ENCODE results near the gene CDHR5.

CDHR5 gene

DNA sequence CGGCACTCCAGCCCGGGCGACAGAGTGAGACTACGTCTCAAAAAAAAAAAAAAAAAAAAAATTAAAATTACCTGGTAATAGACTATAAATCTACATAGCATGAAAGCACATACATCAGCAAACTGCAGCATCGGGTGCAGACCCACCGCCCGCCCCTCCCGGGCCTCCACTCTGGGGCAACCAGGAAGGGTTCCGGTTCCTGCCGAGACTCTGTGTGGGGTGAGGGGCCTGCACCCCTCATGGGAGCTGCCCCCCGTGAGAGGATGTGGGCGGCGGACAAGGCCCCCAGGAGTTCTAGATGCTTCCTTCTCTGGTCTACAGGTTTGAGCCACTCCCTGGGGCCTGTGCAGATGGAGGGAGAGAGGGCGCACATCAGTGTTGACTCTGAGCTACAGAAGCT is 21.5 kb upstream of the CDHR5 start:
- no peak for DNase-seq (ENCODE audit: low spot score)

DNA sequence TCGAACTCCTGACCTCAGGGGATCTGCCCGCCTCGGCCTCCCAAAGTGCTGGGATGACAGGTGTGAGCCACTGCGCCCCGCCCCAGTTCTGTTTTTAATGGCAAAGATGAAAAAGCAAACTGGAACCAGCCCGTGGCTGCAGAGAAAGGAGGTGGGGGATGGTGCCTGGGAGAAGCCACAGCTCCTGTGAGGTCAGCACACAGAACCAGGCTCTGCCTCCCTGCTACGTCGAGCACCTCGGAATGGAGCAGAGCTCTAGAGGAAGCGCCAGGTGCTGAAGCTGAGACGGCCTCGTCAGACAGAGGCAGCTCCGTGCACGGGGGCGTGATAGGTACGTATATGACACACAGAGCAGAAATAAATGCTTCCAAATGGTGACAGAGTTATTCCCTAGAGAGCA is 20.8 kb upstream of the CDHR5 start:
- DNase-seq (ENCODE audit: low spot score) = no peak

DNA sequence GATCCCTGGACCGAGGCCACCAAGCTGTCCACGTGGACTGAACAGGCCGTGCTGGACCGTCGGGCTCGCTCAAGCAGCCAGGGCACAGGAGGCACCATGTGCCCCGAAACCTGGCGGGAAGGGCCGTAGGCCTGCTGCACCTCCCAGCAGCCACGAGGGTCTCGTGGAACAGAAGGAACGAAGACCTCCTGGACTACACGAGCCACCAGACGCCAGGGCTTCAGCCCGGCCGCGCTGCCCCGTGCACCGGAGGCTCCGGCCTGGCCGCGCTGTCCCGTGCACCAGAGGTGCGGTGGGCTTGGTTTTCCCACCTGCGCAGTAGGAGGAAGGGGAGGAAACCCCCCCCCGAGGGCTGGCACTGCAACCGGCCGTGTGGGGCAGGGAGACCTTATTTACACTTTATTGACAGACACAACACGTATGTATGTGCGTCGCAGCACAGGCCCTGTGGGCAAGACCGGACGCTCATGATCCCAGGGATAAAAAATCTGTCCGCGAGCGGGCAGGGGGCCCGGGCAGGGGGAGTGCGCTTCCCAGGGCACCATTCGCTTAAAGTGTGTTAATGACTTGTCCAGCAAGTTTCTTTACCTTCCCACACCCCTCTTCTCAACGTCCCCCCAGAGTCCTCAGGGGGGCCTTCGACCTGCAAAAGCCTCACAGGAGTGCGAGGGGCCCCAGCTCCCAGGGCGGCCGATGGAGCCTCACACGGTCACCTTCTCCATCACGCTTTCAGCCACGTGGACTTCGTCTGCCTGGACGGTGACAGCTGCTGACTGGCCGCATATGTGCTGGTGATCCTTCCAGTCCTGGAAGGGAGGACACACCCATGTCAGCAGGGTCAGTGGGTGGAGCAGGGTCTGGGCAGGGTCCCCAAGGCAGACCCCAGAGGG is 19.3 kb upstream of the CDHR5 start:
- no peak for DNase-seq (ENCODE audit: low spot score)

DNA sequence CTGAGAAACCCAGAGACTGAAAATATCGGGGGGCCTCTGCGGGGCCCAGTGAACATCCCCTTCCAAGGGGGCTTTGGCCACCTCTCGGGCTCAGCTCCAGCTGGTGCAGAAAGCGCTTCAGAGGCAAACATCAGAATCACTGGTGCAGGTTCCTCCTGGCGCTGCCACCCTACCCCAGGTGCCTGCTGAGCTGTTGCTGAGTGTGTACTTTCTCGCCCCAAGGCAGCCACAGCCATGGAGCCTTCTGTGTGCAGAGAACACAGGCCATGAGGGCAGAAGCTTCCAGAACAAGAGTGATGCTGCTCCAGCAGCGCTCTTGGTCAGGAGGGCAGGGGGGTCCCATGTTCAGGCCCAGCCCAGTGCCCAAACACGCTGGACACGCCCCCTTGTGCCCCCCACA is 18.6 kb upstream of the CDHR5 start:
- DNase-seq (ENCODE audit: low spot score) = no peak

DNA sequence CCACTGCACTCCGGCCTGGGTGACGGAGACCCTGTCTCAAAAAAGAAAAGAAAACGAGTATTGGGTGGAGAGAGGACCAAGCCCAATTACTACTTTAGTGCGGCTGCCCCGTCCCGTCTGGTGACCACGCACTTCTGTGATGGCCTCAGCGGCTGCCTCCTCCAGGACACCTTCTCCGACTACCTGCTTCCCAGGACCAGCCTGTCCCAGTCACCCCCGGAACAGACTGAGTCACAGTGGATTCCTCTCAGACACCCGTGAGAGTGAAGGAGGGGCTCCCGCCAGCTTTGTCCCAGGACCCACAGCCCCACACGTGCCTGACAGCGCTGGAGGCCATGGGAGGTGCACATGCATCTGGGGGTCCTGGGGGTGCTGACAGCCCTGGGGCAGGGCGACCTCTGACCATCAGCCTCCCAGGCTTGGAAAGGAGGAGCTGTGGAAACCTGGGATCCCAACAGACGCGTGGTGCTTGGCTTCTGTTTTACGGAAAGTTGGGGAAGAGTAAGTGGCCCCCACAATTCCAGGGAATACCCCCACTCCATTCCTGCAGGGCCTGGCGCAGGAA is 17.1 kb upstream of the CDHR5 start:
- DNase-seq (ENCODE audit: low spot score) = no peak

DNA sequence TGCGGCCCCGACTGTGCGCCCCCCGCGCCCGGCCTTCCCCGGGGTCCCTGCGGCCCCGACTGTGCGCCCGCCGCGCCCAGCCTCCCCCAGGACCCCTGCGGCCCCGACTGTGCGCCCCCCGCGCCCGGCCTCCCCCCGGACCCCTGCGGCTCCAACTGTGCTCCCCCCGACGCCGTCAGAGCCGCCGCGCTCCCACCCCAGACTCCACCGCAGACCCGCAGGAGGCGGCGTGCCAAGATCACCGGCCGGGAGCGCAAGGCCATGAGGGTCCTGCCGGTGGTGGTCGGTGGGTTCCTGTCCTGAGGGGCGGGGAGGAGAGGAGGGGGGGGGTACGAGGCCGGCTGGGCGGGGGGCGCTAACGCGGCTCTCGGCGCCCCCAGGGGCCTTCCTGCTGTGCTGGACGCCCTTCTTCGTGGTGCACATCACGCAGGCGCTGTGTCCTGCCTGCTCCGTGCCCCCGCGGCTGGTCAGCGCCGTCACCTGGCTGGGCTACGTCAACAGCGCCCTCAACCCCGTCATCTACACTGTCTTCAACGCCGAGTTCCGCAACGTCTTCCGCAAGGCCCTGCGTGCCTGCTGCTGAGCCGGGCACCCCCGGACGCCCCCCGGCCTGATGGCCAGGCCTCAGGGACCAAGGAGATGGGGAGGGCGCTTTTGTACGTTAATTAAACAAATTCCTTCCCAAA is 15.4 kb upstream of the CDHR5 start:
- no peak for DNase-seq (ENCODE audit: low spot score)

DNA sequence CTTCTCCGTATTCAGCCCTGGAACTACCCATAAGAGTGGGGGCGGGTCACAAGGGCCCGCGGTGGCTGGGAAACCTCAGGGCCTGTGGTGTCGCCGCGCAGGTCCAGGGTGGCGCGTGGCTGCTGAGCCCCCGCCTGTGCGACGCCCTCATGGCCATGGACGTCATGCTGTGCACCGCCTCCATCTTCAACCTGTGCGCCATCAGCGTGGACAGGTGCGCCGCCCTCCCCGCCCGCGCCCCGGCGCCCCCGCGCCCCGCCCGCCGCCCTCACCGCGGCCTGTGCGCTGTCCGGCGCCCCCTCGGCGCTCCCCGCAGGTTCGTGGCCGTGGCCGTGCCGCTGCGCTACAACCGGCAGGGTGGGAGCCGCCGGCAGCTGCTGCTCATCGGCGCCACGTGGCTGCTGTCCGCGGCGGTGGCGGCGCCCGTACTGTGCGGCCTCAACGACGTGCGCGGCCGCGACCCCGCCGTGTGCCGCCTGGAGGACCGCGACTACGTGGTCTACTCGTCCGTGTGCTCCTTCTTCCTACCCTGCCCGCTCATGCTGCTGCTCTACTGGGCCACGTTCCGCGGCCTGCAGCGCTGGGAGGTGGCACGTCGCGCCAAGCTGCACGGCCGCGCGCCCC is 14.7 kb upstream of the CDHR5 start:
- no peak for DNase-seq (ENCODE audit: low spot score)

DNA sequence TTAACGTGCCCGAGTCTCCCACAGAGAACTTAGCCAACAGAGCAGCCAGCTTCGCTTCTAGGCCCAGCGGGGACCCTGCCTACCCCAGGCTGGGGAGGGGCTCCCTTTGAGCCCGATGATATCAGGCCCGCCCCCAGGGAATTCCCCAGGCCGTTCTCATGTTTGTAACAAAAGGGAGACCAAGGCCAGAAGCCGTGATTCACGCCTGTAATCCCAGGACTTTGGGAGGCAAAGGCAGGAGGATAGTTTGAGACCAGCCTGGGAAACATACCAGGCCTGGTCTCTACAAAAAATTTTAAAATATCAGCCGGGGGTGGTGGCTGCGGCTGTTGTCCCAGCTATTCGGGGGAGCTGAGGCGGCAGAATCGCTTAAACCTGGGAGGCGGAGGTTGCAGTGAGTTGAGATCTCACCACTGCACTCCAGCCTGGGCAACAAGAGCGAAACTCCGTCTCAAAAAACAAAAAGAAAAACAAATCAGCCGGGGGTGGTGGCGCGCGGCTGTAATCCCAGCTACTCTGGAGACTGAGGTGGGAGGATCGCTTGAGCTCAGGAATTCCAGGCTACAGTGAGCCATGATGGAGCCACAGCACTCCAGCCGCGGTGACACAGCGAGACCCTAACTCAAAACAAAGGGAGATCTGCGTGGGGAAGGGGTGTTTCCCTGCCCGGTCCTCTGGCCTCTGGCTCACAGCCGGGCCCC is 14.0 kb upstream of the CDHR5 start:
- DNase-seq (ENCODE audit: low spot score) = no peak

DNA sequence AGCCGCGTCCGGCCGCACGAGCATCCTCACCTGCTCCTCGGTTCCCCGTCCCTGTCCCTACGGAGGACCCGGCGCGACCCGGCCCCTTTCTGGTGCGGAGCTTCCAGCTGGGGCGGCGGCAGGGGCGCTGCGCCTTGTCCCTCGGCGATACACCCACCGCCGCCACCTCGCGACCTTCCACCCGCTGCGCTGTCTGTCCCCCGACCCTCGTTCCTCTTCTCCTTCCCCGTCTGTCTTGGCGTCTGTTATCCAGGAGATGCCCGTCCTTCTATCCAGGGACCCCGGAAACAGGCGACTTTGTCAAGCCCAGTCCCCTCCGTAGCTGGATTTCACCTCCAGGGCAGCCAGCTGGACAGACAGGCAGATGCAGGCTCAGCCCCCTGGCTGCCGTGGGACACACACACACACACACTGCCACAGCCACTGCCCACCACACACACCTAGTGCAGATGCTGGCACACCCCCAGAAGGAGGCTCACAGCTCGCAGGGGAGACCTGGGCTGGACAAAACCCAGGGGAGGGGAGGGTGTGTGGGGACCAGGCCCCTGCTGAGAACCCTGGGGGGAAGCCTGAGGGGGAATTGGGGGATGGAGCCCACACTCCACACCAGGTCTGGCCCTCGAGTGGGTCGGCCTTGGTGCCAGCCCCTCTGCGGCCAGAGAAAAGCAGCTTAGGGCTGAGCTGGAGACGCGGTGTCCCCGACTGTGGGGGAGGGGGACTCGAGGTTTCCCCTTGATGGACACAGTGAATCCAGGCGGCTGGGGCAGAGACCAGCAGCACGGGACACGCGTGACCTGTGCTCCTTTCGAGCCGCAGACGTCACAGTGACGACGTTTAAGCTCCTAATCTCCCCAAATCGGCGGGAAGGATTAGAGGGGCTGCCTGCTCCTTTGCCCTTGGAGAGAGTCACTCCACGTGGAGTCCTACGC is 13.1 kb upstream of the CDHR5 start:
- DNase-seq (ENCODE audit: low spot score) = no peak

DNA sequence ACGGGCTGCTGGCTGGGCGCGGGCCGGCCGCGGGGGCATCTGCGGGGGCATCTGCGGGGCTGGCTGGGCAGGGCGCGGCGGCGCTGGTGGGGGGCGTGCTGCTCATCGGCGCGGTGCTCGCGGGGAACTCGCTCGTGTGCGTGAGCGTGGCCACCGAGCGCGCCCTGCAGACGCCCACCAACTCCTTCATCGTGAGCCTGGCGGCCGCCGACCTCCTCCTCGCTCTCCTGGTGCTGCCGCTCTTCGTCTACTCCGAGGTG is 12.5 kb upstream of the CDHR5 start:
- no peak for DNase-seq (ENCODE audit: low spot score)

DNA sequence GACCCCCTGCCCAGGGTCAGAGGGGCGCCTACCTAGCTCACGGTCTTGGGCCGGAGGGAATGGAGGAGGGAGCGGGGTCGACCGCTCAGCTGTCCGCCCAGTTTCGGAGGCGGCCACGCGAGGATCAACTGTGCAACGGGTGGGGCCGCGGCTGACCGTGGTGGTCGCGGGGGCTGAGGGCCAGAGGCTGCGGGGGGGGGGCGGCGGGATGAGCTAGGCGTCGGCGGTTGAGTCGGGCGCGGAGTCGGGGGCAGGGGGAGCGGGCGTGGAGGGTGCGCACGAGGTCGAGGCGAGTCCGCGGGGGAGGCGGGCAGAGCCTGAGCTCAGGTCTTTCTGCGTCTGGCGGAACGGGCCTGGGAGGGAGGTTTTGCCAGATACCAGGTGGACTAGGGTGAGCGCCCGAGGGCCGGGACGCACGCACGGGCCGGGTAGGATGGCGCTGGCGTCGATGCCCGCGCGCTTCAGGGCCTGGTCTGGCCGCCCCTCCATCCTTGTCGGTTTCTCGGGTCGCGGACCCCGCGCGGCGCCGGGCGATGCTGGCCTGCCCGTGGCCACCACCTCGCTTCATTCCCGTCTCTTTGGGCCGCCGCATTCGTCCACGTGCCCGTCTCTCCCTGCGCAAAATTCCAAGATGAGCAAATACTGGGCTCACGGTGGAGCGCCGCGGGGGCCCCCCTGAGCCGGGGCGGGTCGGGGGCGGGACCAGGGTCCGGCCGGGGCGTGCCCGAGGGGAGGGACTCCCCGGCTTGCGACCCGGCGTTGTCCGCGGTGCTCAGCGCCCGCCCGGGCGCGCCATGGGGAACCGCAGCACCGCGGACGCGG is 12.0 kb upstream of the CDHR5 start, which contains the start of gene DRD4:
Gene DRD4, plus strand, starts transcription at position 759 of the 822 bp plus-strand sequence. Its CDS starts 36 bp downstream, at position 795.
- no peak for DNase-seq (ENCODE audit: low spot score)

DNA sequence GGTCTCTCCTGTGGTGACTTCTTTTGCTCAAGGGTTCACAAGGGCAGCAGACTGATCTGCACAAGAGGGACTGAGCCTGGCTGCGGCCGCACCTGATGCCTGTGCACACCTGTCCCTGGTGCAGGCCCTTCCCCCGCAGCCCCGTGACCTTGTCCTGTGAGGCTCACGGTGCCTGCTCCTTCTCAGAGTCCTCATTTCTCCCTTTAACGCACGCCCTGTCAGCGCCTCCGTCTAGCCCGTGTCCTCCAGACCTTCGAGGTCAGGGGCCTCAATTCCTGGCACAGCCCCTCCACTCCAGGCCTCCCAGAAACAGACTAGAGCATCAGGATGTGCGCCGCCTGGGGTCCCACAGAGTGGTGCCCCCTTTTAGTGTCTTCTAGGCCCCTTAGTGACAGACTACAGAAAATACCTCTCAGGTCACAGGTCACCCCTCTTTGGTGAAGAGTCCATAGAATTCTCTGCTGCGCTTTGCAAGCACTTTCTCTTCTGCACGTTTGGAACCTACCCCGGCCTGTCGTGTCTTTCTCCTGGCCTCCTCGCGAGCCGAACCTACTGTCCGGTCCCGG is 11.3 kb upstream of the CDHR5 start:
- no peak for DNase-seq (ENCODE audit: low spot score)

DNA sequence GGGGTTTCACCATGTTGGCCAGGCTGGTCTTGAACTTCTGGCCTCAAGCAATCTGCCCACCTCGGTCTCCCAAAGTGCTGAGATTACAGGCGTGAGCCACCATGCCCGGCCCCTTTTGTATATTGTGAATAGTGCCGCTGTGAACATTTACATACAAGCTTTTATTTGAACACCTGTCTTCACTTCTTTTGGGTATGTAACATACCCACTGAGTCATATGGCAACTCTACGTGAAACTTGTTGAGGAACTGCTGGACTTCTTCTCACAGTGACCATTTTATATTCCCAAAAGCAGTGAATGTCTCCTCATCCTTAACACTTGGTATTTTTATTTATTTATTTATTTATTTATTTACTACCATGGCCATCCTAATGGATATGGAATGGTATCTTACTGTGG is 6.1 kb upstream of the CDHR5 start:
- DNase-seq (ENCODE audit: low spot score) = no peak

DNA sequence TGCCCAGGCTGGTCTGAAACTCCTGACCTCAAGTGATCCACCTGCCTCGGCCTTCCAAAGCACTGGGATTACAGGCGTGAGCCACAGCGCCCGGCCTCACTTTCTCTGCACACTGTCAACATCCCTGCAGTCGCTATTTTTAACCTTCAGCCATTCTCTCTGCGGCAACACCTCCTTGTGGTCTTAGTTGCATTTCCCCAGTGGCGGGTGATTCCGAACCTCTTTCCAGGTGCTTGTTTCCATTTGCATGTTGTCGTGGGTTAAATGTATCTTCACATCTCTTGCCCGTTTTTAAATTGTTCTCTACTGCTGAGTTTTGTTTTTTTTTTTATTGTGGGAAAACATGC is 4.5 kb upstream of the CDHR5 start:
- no peak for DNase-seq (ENCODE audit: low spot score)

DNA sequence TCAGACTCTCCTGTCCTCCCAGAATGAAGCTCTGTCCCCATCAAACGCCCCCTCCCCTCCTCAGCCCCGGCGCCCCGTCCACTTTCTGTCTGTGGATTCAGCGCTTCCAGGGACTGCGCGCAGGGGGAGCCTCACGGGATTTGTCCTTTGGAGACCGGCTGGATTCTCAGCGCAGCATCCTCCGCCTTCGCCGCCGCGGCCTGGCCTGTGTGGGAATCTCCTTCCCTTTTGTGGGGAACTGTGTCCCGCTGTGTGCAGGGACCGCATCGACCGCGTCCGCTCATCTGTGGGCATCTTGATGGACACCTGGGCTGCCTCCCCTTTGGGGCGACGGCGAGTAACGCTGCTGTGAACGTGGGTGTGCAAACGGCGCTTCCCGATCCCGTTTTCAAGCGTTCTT is 3.3 kb upstream of the CDHR5 start:
- DNase-seq (ENCODE audit: low spot score) = no peak

DNA sequence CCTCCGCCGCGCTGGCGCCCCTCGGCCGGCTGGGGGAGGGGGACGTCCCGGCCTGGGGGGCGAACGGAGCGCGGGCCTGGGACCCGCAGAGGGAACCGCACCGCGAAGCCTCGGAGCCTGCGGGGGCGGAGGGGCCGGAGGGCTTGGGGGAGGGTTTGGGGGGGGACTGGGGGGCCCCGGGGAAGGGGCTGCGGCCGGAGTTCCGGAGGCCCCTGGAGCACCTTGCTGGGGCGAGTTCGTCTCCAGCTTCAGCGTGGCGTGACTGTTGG is 2.5 kb upstream of the CDHR5 start:
- no peak for DNase-seq (ENCODE audit: low spot score)

DNA sequence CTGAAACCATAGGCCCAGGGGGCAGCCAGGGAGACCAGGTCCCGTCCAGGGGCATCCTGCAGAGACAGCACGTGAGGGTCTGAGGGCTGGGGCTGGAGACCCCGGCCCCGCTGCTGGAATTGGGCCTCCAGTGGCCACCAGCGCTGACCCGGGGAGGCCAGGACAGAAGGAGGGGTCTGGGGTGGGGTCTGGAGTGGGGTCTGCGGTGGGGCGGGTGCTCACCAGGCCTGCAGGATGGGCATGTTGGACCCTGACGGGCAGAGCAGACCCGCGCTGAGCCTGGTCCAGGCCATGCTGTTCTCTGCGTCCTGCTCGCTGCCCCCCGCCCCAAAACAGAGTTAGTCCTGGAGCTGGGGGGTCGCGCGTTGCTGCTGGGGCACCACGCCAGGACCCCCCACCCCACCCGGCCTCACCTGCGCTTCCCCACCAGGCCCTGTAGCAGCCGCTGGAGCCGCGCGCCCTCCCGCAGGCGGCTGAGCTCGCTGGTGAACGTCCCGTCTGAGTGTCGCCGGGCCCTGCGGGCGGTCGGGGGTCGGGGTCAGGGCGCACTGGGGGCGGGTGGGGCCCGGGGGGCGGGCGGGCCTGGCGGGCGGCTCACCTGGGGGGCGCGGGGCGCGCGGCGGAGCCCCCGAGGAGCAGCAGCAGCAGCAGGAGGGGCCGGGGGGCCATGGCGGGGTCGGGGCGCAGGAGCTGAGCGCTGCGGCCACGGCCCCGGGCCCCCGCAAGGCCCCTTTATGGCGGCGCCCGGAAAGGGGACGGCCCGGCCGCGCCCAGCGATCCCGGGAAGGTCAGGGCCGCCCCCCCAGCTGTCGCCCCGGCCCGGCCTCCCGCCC is 1.9 kb upstream of the CDHR5 start, which contains the start of gene SCT:
Gene SCT, minus strand, starts transcription at position 707 of the 833 bp plus-strand sequence. Its CDS starts 38 bp downstream, at position 669.
- no peak for DNase-seq (ENCODE audit: low spot score)

DNA sequence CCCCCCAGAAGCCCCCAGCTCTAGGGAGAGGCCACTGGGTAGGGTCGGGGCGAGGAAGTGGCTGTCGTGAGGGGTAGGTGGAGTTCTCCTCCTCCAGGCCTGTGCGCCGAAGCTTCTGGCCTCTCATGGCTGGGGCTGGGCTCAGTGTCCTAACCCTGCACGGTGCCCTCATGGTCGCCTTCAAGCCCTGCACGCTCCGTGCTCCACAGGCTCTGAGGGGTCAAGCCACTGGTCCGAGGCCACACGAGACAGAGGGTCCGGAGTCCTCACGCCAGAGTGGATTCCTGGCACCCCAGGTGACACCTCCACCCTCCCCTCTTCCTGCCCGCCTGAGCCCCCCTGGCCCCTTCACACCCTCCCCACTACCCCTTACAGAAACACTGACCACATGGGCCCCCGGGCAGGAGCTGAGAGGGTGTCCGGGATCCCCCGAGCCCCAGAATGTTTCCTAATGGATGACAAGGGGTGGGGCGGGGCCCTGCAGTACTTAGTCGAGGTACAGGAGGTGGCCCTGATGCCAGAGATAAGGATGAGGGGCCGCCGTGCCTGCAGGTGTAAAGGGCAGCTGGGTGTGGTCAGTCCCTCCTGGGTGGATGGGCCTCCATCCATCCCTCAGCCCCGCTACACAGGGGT is 997 bp upstream of the CDHR5 start:
- DNase-seq (ENCODE audit: low spot score) = no peak

Data from SK-N-DZ (cell line).